Caki2 (cell line): ENCODE results near the gene PHLDB2. TPM values are rescaled to one million over a fixed set of nuclear protein-coding genes. Genes with fewer than 3 reads are reported as not detected.

ENCODE experiments used
- DNase-seq: peaks from one replicate; pipeline ENCODE4 v3.0.0-alpha.2; 2015; ENCODE audit warnings: low read depth
- in situ Hi-C: cut with HindIII; loops from 2 replicates; pipeline ENCODE4 v1.10.0; 2016; ENCODE audit warnings: low sequenced_read_pairs, low pct_unique_long_range_greater_than_20kb, mixed read lengths
- total RNA-seq: library from RNA; depleted of rRNA; stranded (reverse); fragments of >200 nt; shearing (Covaris generic); gene quantifications from 2 replicates; pipeline ENCODE4 v1.2.3, GENCODE V29; 2014; ENCODE audit warnings: low replicate concordance

Gene PHLDB2
- total RNA-seq, 1 experiment from 2014 or later = 10.3 TPM

GRCh38 chr3:111970376-111970775, 111.3 kb downstream of the PHLDB2 start:
- in situ Hi-C loops = no loop called here
- no peak for DNase-seq

- in situ Hi-C loops = no loop called here
- DNase-seq = no peak
These were observed 112.6 kb downstream of the PHLDB2 start for GRCh38 chr3:111971533-111972130.

GRCh38 chr3:111972891-111973290, 113.8 kb downstream of the PHLDB2 start:
- no peak for DNase-seq
- in situ Hi-C loops = no loop called here

GRCh38 chr3:111975131-111975530, 116.1 kb downstream of the PHLDB2 start:
- DNase-seq = no peak
- in situ Hi-C loops = no loop called here

- in situ Hi-C loops = no loop called here
- no peak for DNase-seq
These were observed 117.2 kb downstream of the PHLDB2 start for GRCh38 chr3:111976254-111976653.

GRCh38 chr3:111978583-111979433, 119.7 kb downstream of the PHLDB2 start, which contains the start of gene ABHD10:
Gene ABHD10 (plus strand): TSS chr3:111979026. CDS start chr3:111979062, 36 bp downstream.
- peak; percentile 91 for DNase-seq
- in situ Hi-C loops = no loop called here

GRCh38 chr3:111979434-111980038, 120.5 kb downstream of the PHLDB2 start:
- in situ Hi-C loops = no loop called here
- no peak for DNase-seq

GRCh38 chr3:111980716-111981456, 121.8 kb downstream of the PHLDB2 start:
- in situ Hi-C loops = no loop called here
- no peak for DNase-seq

GRCh38 chr3:111981457-111981763, 122.3 kb downstream of the PHLDB2 start:
- DNase-seq = no peak
- in situ Hi-C loops = no loop called here

- no peak for DNase-seq
- in situ Hi-C loops = no loop called here
These were observed 125.7 kb downstream of the PHLDB2 start for GRCh38 chr3:111984636-111985298.

- in situ Hi-C loops = no loop called here
These were observed 127.7 kb downstream of the PHLDB2 start for GRCh38 chr3:111986800-111987199.

GRCh38 chr3:111989061-111989678, 130.1 kb downstream of the PHLDB2 start:
- peak; percentile 48 for DNase-seq
- in situ Hi-C loops = no loop called here

More at GRCh38 chr3:111986800-111987199, 127.7 kb downstream of the PHLDB2 start:
- no peak for DNase-seq

- in situ Hi-C loops = no loop called here
- no peak for DNase-seq
These were observed 134.0 kb downstream of the PHLDB2 start for GRCh38 chr3:111993038-111993437.

GRCh38 chr3:111998636-111999483, 139.8 kb downstream of the PHLDB2 start, which contains the start of gene TAGLN3:
Gene TAGLN3 (plus strand): TSS chr3:111998922. CDS start chr3:111999423, 501 bp downstream.
- no peak for DNase-seq
- in situ Hi-C loops = no loop called here

GRCh38 chr3:111999484-112000324, 140.6 kb downstream of the PHLDB2 start:
- DNase-seq = no peak
- in situ Hi-C loops = no loop called here

GRCh38 chr3:112000367-112000771, 141.3 kb downstream of the PHLDB2 start:
- DNase-seq = no peak
- in situ Hi-C loops = no loop called here
